ENCODE results near the gene PSMD2. TPM values are rescaled to one million over a fixed set of nuclear protein-coding genes. Genes with fewer than 3 reads are reported as not detected.
"Not testable (repeated sequence)": the region's sequence is repeated elsewhere in the genome, so short reads cannot be mapped to it uniquely, and the experiment has no call there.

Gene PSMD2
- total RNA-seq, 2 experiments from 2014 or later: 244 to 257 TPM

DNA sequence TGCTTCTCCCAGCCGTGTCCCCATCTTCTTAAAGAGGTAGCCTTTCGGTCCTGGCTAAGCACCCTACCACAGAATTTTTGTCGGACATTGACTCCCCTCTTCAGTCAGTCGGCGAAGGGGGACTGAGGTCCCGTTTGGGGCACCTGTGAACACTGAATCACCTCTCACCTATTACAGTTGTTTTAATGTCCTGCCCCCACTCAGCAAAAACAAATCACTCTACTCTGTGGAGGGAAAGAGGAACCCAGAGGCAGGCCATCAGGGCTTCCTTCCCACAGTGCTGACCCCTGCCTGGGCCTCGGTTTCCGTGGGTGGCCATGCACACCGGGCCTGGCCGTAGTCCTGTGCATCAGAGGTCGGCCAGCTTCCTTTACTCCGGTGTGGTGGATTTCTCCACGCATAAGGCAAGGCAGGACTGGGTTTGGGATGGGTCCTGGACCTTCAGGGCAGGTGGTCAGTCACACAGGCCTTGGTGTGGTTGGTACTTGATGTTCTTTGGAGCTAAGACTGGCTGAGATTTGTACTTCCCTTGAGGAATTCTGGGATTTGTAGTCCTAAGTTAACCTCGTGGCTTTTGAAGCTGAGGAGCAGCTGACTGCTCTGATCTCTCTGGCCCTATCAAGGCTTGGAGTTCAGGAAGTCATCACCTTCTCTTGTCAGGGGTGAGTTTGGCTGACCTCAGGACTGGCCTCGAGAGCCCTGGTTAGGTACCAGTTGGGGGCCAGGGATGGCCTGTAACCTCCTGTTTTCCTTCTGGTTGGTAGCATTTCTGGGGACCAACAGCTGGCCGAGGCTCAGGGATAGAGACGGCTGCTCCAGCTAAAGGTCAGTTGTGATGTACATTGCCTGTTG, 37.7 kb downstream of the PSMD2 start:
- Mint-ChIP-seq H3K27me3 (ENCODE audit: low read depth) (no peaks in the 10 kb centered on the region), H3K36me3 (ENCODE audit: low read depth) (peaks cover 21% of the 10 kb centered on the region), H3K4me3 (peak overlapping the region; percentile 80), H3K4me1 (ENCODE audit: low read depth) (peaks cover 58% of the 10 kb centered on the region), H3K9me3 (no peaks in the 10 kb centered on the region), H3K27ac (peak overlapping the region; percentile 43)
- CTCF ChIA-PET: interaction anchor here (0.8 to 1.8 kb wide), 2 partner anchors 19 to 31 kb away, joined by 3 to 5 read pairs; no protein-coding TSS in a partner anchor
- DNase-seq: no peak
- intact Hi-C loops (cut with micrococcal nuclease): no loop called here

GRCh38 chr3:184337399-184337714, 38.3 kb downstream of the PSMD2 start, which contains the start of gene FAM131A:
Gene FAM131A, plus strand, starts transcription at chr3:184337600. Its CDS starts 31 bp downstream, at chr3:184337631.
- peak within 1 kb of the TSS; percentile 43 for H3K27ac Mint-ChIP-seq
- H3K27me3 Mint-ChIP-seq (ENCODE audit: low read depth): no peaks in the 10 kb centered on the region
- H3K4me3 Mint-ChIP-seq: peak within 1 kb of the TSS; percentile 80
- no peak for DNase-seq
- CTCF ChIA-PET: interaction anchor here (0.8 to 1.8 kb wide), 2 partner anchors 18 to 32 kb away, joined by 3 to 5 read pairs; no protein-coding TSS in a partner anchor
- H3K4me1 Mint-ChIP-seq (ENCODE audit: low read depth): peaks cover 52% of the 10 kb centered on the region
- intact Hi-C loops (cut with micrococcal nuclease): no loop called here
- H3K9me3 Mint-ChIP-seq: no peaks in the 10 kb centered on the region
- H3K36me3 Mint-ChIP-seq (ENCODE audit: low read depth): peaks cover 15% of the 10 kb centered on the region

- Mint-ChIP-seq H3K9me3 (no peaks in the 10 kb centered on the region), H3K36me3 (ENCODE audit: low read depth) (peaks cover 9% of the 10 kb centered on the region), H3K27ac (no peak overlapping the region), H3K27me3 (ENCODE audit: low read depth) (no peaks in the 10 kb centered on the region), H3K4me3 (no peak overlapping the region), H3K4me1 (ENCODE audit: low read depth) (peaks cover 46% of the 10 kb centered on the region)
- intact Hi-C loops (cut with micrococcal nuclease): no loop called here
- CTCF ChIA-PET: interaction anchor here (1.8 to 1.9 kb wide), 2 partner anchors 16 to 17 kb away, joined by 5 read pairs; no protein-coding TSS in a partner anchor
- DNase-seq: no peak
These were observed 38.9 kb downstream of the PSMD2 start for GRCh38 chr3:184337981-184338380.

DNA sequence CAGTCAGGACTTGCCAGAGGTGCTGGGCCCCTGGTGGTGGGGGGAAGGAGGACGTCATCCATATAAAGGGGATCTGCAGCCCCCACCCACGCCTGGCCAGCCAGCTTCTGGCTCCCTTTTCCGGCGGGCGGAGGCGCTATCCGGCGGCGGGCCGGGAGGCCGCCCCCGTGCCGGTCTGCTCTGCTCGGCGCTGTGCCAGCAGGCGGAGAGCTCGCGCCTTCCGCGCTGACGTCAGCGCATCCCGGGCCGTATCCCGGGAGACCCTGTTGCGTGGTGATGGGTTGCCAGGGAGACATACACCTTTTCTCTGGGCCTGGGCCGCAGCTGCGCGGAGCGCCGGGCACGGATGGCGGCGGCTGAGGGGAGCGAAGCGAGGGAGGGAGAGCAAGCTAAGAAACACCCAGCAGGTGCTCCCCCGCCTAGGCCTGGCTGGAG, 39.5 kb downstream of the PSMD2 start:
- peaks cover 40% of the 10 kb centered on the region for H3K4me1 Mint-ChIP-seq (ENCODE audit: low read depth)
- no peaks in the 10 kb centered on the region for H3K9me3 Mint-ChIP-seq
- CTCF ChIA-PET: interaction anchor here (1.0 to 1.9 kb wide), 2 partner anchors 12 to 15 kb away, joined by 3 to 5 read pairs; no protein-coding TSS in a partner anchor
- DNase-seq: no peak
- H3K27me3 Mint-ChIP-seq (ENCODE audit: low read depth): no peaks in the 10 kb centered on the region
- peaks cover 4% of the 10 kb centered on the region for H3K36me3 Mint-ChIP-seq (ENCODE audit: low read depth)
- no peak overlapping the region for H3K4me3 Mint-ChIP-seq
- H3K27ac Mint-ChIP-seq: no peak overlapping the region
- intact Hi-C loops (cut with micrococcal nuclease): no loop called here

- intact Hi-C loops (cut with micrococcal nuclease): no loop called here
- Mint-ChIP-seq H3K4me1 (ENCODE audit: low read depth) (peaks cover 36% of the 10 kb centered on the region), H3K27me3 (ENCODE audit: low read depth) (no peaks in the 10 kb centered on the region), H3K4me3 (no peak overlapping the region), H3K27ac (no peak overlapping the region), H3K36me3 (ENCODE audit: low read depth) (peaks cover 2% of the 10 kb centered on the region), H3K9me3 (no peaks in the 10 kb centered on the region)
- no peak for DNase-seq
- CTCF ChIA-PET: interaction anchor here (0.5 to 1.9 kb wide), 3 partner anchors 12 to 181 kb away, joined by 3 to 5 read pairs (median 3); no protein-coding TSS in a partner anchor
These were observed 40.0 kb downstream of the PSMD2 start for GRCh38 chr3:184339001-184339400.

DNA sequence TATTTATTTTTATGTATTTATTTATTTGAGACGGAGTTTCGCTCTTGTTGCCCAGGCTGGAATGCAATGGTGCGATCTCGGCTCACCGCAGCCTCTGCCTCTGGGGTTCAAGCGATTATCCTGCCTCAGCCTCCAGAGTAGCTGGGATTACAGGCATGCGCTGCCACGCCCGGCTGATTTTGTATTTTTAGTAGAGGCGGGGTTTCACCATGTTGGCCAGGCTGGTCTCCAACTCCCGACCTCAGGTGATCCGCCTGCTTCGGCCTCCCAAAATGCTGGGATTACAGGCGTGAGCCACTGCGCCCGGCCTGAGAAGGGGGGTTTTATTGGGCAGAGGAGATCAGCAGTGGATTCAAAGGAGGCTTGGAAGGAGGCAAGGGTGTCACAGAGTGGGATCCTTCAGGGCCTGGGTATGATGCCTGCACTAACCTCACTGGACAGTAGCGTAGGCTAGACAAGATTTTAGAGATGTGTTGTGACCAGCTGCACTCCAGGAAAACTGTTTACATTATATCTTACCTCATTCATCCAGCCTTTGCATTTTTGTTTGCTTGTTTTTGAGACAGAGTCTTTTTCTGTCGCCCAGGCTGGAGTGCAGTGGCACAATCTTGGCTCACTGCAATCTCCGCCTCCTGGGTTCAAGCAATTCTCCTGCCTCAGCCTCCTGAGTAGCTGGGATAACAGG, 40.6 kb downstream of the PSMD2 start:
- intact Hi-C loops (cut with micrococcal nuclease); H3K9me3 Mint-ChIP-seq; H3K27ac Mint-ChIP-seq; H3K4me3 Mint-ChIP-seq; DNase-seq; H3K36me3 Mint-ChIP-seq (ENCODE audit: low read depth); H3K27me3 Mint-ChIP-seq (ENCODE audit: low read depth): not testable (repeated sequence)
- H3K4me1 Mint-ChIP-seq (ENCODE audit: low read depth): peaks cover 30% of the 10 kb centered on the region
- CTCF ChIA-PET: interaction anchor here (0.5 to 1.9 kb wide), 3 partner anchors 11 to 180 kb away, joined by 3 to 5 read pairs (median 3); no protein-coding TSS in a partner anchor

DNA sequence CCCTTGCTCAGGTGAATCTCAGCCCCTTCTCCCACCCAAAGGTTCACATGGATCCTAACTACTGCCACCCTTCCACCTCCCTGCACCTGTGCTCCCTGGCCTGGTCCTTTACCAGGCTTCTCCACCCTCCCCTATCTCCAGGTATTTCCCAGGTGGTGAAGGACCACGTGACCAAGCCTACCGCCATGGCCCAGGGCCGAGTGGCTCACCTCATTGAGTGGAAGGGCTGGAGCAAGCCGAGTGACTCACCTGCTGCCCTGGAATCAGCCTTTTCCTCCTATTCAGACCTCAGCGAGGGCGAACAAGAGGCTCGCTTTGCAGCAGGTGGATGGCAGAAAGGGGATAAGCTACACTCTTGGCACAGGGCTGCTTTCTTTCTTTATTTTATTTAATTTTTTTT, 42.9 kb downstream of the PSMD2 start:
- Mint-ChIP-seq H3K27me3 (ENCODE audit: low read depth) (no peaks in the 10 kb centered on the region), H3K36me3 (ENCODE audit: low read depth) (peaks cover 4% of the 10 kb centered on the region), H3K9me3 (no peaks in the 10 kb centered on the region), H3K4me3 (no peak overlapping the region), H3K4me1 (ENCODE audit: low read depth) (peaks cover 16% of the 10 kb centered on the region), H3K27ac (no peak overlapping the region)
- CTCF ChIA-PET: interaction anchor here (0.7 to 2.6 kb wide), 2 partner anchors 12 to 30 kb away, joined by 3 to 8 read pairs; no protein-coding TSS in a partner anchor
- no peak for DNase-seq
- intact Hi-C loops (cut with micrococcal nuclease): no loop called here

DNA sequence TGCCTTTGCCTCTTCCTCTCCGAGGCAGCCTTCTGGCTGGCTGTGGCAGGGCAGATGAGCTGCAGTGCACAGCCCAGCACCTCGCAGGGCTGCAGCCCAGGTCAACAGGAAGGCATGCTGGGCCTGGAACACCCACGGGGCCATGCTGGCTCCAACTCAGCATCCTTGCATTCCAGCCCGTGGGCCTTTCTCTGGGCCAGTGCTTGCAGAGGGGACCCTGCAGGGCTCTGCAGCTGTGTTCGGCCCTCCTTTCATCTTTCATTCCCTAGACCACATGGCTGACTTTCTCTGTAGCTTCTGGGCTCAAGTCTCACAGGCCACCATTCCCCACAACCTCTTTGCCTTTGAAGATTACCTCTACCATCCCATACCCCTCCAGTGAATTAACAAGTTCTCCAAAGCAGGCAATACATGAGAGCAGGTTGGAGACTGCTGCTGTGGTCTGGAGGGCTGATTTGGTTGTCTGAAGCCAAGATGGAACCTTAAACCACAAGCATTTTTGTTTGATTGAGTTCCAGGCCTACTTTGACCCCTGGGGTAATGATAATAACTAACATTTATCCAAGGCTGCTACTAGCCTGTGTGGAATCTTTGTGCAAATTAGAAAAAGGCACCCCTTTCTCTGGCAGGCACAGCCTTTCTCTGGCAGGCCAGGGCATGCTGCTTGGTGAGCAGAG, 44.3 kb downstream of the PSMD2 start:
- peaks cover 5% of the 10 kb centered on the region for H3K4me1 Mint-ChIP-seq (ENCODE audit: low read depth)
- CTCF ChIA-PET: interaction anchor here (1.1 to 2.6 kb wide), 2 partner anchors 10 to 28 kb away, joined by 3 to 8 read pairs; no protein-coding TSS in a partner anchor
- H3K36me3 Mint-ChIP-seq (ENCODE audit: low read depth): peaks cover 4% of the 10 kb centered on the region
- no peaks in the 10 kb centered on the region for H3K27me3 Mint-ChIP-seq (ENCODE audit: low read depth)
- no peak overlapping the region for H3K4me3 Mint-ChIP-seq
- intact Hi-C loops (cut with micrococcal nuclease): no loop called here
- H3K9me3 Mint-ChIP-seq: no peaks in the 10 kb centered on the region
- H3K27ac Mint-ChIP-seq: no peak overlapping the region
- no peak for DNase-seq

- peaks cover 4% of the 10 kb centered on the region for H3K36me3 Mint-ChIP-seq (ENCODE audit: low read depth)
- H3K4me1 Mint-ChIP-seq (ENCODE audit: low read depth): peaks cover 5% of the 10 kb centered on the region
- DNase-seq: no peak
- no peak overlapping the region for H3K4me3 Mint-ChIP-seq
- intact Hi-C loops (cut with micrococcal nuclease): no loop called here
- no peaks in the 10 kb centered on the region for H3K9me3 Mint-ChIP-seq
- CTCF ChIA-PET: interaction anchor here (1.1 to 1.5 kb wide), 3 partner anchors 9 to 42 kb away, joined by 3 read pairs; no protein-coding TSS in a partner anchor
- no peaks in the 10 kb centered on the region for H3K27me3 Mint-ChIP-seq (ENCODE audit: low read depth)
- no peak overlapping the region for H3K27ac Mint-ChIP-seq
These were observed 45.7 kb downstream of the PSMD2 start for GRCh38 chr3:184344579-184345316.

DNA sequence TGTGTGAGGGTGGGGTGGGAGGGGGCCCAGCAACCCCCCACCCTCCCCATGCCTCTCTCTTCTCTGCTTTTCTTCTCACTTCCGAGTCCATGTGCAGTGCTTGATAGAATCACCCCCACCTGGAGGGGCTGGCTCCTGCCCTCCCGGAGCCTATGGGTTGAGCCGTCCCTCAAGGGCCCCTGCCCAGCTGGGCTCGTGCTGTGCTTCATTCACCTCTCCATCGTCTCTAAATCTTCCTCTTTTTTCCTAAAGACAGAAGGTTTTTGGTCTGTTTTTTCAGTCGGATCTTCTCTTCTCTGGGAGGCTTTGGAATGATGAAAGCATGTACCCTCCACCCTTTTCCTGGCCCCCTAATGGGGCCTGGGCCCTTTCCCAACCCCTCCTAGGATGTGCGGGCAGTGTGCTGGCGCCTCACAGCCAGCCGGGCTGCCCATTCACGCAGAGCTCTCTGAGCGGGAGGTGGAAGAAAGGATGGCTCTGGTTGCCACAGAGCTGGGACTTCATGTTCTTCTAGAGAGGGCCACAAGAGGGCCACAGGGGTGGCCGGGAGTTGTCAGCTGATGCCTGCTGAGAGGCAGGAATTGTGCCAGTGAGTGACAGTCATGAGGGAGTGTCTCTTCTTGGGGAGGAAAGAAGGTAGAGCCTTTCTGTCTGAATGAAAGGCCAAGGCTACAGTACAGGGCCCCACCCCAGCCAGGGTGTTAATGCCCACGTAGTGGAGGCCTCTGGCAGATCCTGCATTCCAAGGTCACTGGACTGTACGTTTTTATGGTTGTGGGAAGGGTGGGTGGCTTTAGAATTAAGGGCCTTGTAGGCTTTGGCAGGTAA, 46.5 kb downstream of the PSMD2 start:
- intact Hi-C loops (cut with micrococcal nuclease): no loop called here
- Mint-ChIP-seq H3K36me3 (ENCODE audit: low read depth) (peaks cover 4% of the 10 kb centered on the region), H3K4me1 (ENCODE audit: low read depth) (peaks cover 4% of the 10 kb centered on the region), H3K4me3 (no peak overlapping the region), H3K27me3 (ENCODE audit: low read depth) (no peaks in the 10 kb centered on the region), H3K9me3 (no peaks in the 10 kb centered on the region), H3K27ac (no peak overlapping the region)
- CTCF ChIA-PET: interaction anchor here (1.4 to 1.5 kb wide), 2 partner anchors 15 to 42 kb away, joined by 3 read pairs; no protein-coding TSS in a partner anchor
- DNase-seq: no peak
